ENCODE results near the gene ADSL.

DNA sequence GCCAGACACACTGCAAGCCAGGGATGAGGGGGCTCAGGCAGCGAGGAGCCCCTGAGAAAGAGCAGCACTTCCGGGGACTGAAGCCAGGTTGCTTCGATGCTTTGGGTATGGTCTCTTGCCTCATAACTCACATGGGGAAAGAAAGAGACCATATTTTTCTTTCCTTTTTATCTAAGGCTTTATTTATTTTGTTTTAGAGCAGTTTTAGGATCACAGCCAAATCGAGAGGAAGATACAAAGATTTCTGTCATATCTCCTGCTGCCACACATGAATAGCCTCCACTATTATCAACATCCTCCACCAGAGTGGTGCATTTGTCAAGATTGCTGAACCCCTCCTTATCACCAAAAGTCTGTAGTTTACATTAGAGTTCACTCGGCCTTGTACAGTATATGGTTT is 24.3 kb upstream of the ADSL start:
- TF ChIP-seq, protein P1, sequence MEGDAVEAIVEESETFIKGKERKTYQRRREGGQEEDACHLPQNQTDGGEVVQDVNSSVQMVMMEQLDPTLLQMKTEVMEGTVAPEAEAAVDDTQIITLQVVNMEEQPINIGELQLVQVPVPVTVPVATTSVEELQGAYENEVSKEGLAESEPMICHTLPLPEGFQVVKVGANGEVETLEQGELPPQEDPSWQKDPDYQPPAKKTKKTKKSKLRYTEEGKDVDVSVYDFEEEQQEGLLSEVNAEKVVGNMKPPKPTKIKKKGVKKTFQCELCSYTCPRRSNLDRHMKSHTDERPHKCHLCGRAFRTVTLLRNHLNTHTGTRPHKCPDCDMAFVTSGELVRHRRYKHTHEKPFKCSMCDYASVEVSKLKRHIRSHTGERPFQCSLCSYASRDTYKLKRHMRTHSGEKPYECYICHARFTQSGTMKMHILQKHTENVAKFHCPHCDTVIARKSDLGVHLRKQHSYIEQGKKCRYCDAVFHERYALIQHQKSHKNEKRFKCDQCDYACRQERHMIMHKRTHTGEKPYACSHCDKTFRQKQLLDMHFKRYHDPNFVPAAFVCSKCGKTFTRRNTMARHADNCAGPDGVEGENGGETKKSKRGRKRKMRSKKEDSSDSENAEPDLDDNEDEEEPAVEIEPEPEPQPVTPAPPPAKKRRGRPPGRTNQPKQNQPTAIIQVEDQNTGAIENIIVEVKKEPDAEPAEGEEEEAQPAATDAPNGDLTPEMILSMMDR (IDR thresholded peaks at IDR 0.05): no peak
- TF ChIP-seq POLR2A (IDR thresholded peaks at IDR 0.05): no peak
